GM23338 (cell line): Measurements from ENCODE around the gene MAGEB3. TPM values are rescaled to one million over a fixed set of nuclear protein-coding genes. Genes with fewer than 3 reads are reported as not detected.

ENCODE experiments used
- ATAC-seq: fragments of 200-7000 bp; cut with Tn5 transposase; 3 replicates; pipeline ENCODE4 v1.9.1; 2020
- DNase-seq: peaks from one replicate; pipeline ENCODE4 v3.0.0-alpha.2; 2015; ENCODE audit warnings: low spot score
- H2AFZ ChIP-seq: fragments of 200-600 bp; sonication (generic); 2 replicates; pipeline ENCODE4 v1.8.0; 2016; ENCODE audit warnings: antibody characterized with exemption, mild to moderate bottlenecking, moderate library complexity
- H3F3A ChIP-seq: fragments of 200-600 bp; sonication (generic); replicated peaks from 2 replicates; pipeline ENCODE4 v1.8.0; 2017; ENCODE audit warnings: antibody characterized with exemption, mixed run types, low read depth
- H3K27ac ChIP-seq: fragments of 200-600 bp; sonication (generic); 2 replicates; pipeline ENCODE4 v1.6.1; 2016; ENCODE audit warnings: low read depth
- H3K27me3 ChIP-seq: fragments of 200-600 bp; sonication (generic); 2 replicates; pipeline ENCODE4 v1.8.0; 2016; ENCODE audit warnings: mild to moderate bottlenecking, mixed run types, moderate library complexity; ENCODE audit not compliant: insufficient read depth
- H3K36me3 ChIP-seq: fragments of 200-600 bp; sonication (generic); 2 replicates; pipeline ENCODE4 v1.8.0; 2016; ENCODE audit warnings: mild to moderate bottlenecking; ENCODE audit not compliant: insufficient read depth
- H3K4me1 ChIP-seq: fragments of 200-600 bp; sonication (generic); 2 replicates; pipeline ENCODE4 v1.8.0; 2016; ENCODE audit warnings: mild to moderate bottlenecking, moderate library complexity; ENCODE audit not compliant: insufficient read depth
- H3K4me2 ChIP-seq: fragments of 200-600 bp; sonication (generic); 2 replicates; pipeline ENCODE4 v1.7.1; 2017; ENCODE audit warnings: mixed run types
- H3K4me3 ChIP-seq: fragments of 200-600 bp; sonication (generic); 2 replicates; pipeline ENCODE4 v1.6.1; 2016; ENCODE audit warnings: mixed run types
- H3K79me2 ChIP-seq: fragments of 200-600 bp; sonication (generic); replicated peaks from 2 replicates; pipeline ENCODE4 v1.8.0; 2017; ENCODE audit warnings: mild to moderate bottlenecking; ENCODE audit not compliant: insufficient read depth
- H3K9me2 ChIP-seq: fragments of 200-600 bp; sonication (generic); 2 replicates; pipeline ENCODE4 v1.8.0; 2017; ENCODE audit not compliant: insufficient read depth
- H4K20me1 ChIP-seq: fragments of 200-600 bp; sonication (generic); replicated peaks from 2 replicates; pipeline ENCODE4 v1.8.0; 2017; ENCODE audit warnings: mild to moderate bottlenecking; ENCODE audit not compliant: insufficient read depth
- H3K27ac Mint-ChIP-seq: 2 replicates; pipeline ENCODE4 v1.8.0; 2020; ENCODE audit warnings: inconsistent platforms, mild to moderate bottlenecking, moderate library complexity, mixed read lengths
- H3K27me3 Mint-ChIP-seq: 3 replicates; pipeline ENCODE4 v1.8.0; 2022; ENCODE audit warnings: low read depth, mild to moderate bottlenecking, moderate library complexity, mixed read lengths, inconsistent platforms; ENCODE audit not compliant: insufficient read depth, poor library complexity
- H3K36me3 Mint-ChIP-seq: 3 replicates; pipeline ENCODE4 v1.8.0; 2021; ENCODE audit warnings: low read depth, mild to moderate bottlenecking, inconsistent platforms, moderate library complexity, mixed read lengths
- H3K4me1 Mint-ChIP-seq: 3 replicates; pipeline ENCODE4 v1.8.0; 2020; ENCODE audit warnings: mild to moderate bottlenecking, inconsistent platforms, mixed read lengths
- H3K4me3 Mint-ChIP-seq: 3 replicates; pipeline ENCODE4 v1.8.0; 2021; ENCODE audit warnings: moderate library complexity, mild to moderate bottlenecking, inconsistent platforms, mixed read lengths
- H3K9me3 Mint-ChIP-seq: 3 replicates; pipeline ENCODE4 v1.8.0; 2020; ENCODE audit warnings: moderate library complexity, mild to moderate bottlenecking, inconsistent platforms, mixed read lengths
- CREB1 ChIP-seq: fragments of 250-450 bp; sonication (Bioruptor Pico); IDR thresholded peaks from 2 replicates; pipeline ENCODE4 v1.5.0; 2020; ENCODE audit warnings: low read depth, mild to moderate bottlenecking, moderate library complexity
- ETS1 ChIP-seq: IDR thresholded peaks from 2 replicates; pipeline ENCODE4 v1.6.1; 2016; ENCODE audit warnings: antibody characterized with exemption
- EZH2 ChIP-seq: fragments of 200-600 bp; sonication (generic); IDR thresholded peaks from one replicate; pipeline ENCODE4 v1.8.0; 2017; ENCODE audit warnings: antibody characterized with exemption, mild to moderate bottlenecking, low read depth; ENCODE audit not compliant: unreplicated experiment
- EZH2phosphoT487 ChIP-seq: fragments of 200-600 bp; sonication (generic); IDR thresholded peaks from one replicate; pipeline ENCODE4 v1.8.1; 2018; ENCODE audit warnings: antibody characterized with exemption; ENCODE audit not compliant: unreplicated experiment
- JUNB ChIP-seq: IDR thresholded peaks from one replicate; pipeline ENCODE4 v1.6.1; 2016; ENCODE audit warnings: antibody characterized with exemption; ENCODE audit not compliant: unreplicated experiment
- NANOG ChIP-seq: IDR thresholded peaks from 2 replicates; pipeline ENCODE4 v1.6.1; 2016; ENCODE audit warnings: antibody characterized with exemption, borderline replicate concordance
- POLR2AphosphoS5 ChIP-seq: IDR thresholded peaks from 2 replicates; pipeline ENCODE4 v1.6.1; 2016; ENCODE audit warnings: antibody characterized with exemption, low read depth
- REST ChIP-seq: IDR thresholded peaks from one replicate; pipeline ENCODE4 v1.6.1; 2018; ENCODE audit warnings: antibody characterized with exemption; ENCODE audit not compliant: unreplicated experiment
- STAT1 ChIP-seq: IDR thresholded peaks from one replicate; pipeline ENCODE4 v1.6.1; 2016; ENCODE audit warnings: antibody characterized with exemption; ENCODE audit not compliant: unreplicated experiment
- ZNF114 ChIP-seq: fragments of 250-450 bp; sonication (Bioruptor Pico); IDR thresholded peaks from 2 replicates; pipeline ENCODE4 v1.5.0; 2020; ENCODE audit warnings: mild to moderate bottlenecking, moderate library complexity
- ZNF331 ChIP-seq: fragments of 250-450 bp; sonication (Bioruptor Pico); IDR thresholded peaks from 2 replicates; pipeline ENCODE4 v1.5.0; 2020; ENCODE audit warnings: low read depth, mild to moderate bottlenecking, moderate library complexity
- polyA plus RNA-seq: library from polyadenylated mRNA; unstranded; fragments of >200 nt; fragmentation: Nextera tagmentation; extraction: Ambion mirVana; gene quantifications from 2 replicates; pipeline ENCODE4 v1.2.1, GENCODE V29; 2016
- total RNA-seq: library from RNA; depleted of rRNA; stranded (reverse); fragments of >200 nt; shearing (Covaris generic); gene quantifications from 2 replicates; pipeline ENCODE4 v1.2.3, GENCODE V29; 2014
- TF ChIP-seq, protein P1 (sequence below): fragments of 250-450 bp; sonication (Bioruptor Pico); IDR thresholded peaks from 2 replicates; pipeline ENCODE4 v1.5.0; 2020; ENCODE audit warnings: mild to moderate bottlenecking, moderate library complexity
- TF ChIP-seq, protein P2 (sequence below), 2 experiments: fragments of 200-600 bp in 1 of 2; sonication (generic) in 1 of 2; conservative IDR thresholded peaks; 2 replicates each; pipeline versions ENCODE4 v1.5.1 to v1.6.1; 2016 to 2017; ENCODE audit warnings: antibody characterized with exemption in 2 of 2, low read depth in 2 of 2, mild to moderate bottlenecking in 2 of 2, moderate library complexity in 1 of 2

Gene MAGEB3
- total and polyA plus RNA-seq, 2 experiments from 2014 or later: not detected

DNA sequence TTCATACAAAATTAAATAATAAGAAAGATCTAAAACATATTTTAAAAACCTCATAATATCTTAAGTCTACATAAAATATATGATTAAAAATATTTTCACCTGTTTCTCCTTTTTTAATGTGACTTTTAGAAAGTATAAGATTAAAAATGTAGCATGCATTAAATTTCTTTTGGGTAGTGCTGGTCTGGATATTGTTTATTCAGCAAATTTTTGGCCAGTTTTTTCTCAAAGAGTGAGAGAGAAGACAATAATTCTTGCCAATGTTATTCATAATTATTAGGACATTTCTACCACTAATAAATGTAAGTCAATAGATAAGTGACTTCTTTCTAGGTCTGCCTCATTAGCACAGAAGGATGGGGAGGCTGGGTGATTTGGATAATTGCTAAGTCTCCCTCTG is 30.6 kb downstream of the MAGEB3 start:
- no peak overlapping the region for H3K4me3 ChIP-seq
- TF ChIP-seq ZNF114 (no peak), NANOG (no peak), REST (no peak), ZNF331 (CRISPR knock-in tag) (no peak), JUNB (no peak), ETS1 (no peak), EZH2phosphoT487 (no peak), POLR2AphosphoS5 (no peak), CREB1 (CRISPR knock-in tag) (no peak), STAT1 (no peak), EZH2 (no peak)
- TF ChIP-seq, protein P1, sequence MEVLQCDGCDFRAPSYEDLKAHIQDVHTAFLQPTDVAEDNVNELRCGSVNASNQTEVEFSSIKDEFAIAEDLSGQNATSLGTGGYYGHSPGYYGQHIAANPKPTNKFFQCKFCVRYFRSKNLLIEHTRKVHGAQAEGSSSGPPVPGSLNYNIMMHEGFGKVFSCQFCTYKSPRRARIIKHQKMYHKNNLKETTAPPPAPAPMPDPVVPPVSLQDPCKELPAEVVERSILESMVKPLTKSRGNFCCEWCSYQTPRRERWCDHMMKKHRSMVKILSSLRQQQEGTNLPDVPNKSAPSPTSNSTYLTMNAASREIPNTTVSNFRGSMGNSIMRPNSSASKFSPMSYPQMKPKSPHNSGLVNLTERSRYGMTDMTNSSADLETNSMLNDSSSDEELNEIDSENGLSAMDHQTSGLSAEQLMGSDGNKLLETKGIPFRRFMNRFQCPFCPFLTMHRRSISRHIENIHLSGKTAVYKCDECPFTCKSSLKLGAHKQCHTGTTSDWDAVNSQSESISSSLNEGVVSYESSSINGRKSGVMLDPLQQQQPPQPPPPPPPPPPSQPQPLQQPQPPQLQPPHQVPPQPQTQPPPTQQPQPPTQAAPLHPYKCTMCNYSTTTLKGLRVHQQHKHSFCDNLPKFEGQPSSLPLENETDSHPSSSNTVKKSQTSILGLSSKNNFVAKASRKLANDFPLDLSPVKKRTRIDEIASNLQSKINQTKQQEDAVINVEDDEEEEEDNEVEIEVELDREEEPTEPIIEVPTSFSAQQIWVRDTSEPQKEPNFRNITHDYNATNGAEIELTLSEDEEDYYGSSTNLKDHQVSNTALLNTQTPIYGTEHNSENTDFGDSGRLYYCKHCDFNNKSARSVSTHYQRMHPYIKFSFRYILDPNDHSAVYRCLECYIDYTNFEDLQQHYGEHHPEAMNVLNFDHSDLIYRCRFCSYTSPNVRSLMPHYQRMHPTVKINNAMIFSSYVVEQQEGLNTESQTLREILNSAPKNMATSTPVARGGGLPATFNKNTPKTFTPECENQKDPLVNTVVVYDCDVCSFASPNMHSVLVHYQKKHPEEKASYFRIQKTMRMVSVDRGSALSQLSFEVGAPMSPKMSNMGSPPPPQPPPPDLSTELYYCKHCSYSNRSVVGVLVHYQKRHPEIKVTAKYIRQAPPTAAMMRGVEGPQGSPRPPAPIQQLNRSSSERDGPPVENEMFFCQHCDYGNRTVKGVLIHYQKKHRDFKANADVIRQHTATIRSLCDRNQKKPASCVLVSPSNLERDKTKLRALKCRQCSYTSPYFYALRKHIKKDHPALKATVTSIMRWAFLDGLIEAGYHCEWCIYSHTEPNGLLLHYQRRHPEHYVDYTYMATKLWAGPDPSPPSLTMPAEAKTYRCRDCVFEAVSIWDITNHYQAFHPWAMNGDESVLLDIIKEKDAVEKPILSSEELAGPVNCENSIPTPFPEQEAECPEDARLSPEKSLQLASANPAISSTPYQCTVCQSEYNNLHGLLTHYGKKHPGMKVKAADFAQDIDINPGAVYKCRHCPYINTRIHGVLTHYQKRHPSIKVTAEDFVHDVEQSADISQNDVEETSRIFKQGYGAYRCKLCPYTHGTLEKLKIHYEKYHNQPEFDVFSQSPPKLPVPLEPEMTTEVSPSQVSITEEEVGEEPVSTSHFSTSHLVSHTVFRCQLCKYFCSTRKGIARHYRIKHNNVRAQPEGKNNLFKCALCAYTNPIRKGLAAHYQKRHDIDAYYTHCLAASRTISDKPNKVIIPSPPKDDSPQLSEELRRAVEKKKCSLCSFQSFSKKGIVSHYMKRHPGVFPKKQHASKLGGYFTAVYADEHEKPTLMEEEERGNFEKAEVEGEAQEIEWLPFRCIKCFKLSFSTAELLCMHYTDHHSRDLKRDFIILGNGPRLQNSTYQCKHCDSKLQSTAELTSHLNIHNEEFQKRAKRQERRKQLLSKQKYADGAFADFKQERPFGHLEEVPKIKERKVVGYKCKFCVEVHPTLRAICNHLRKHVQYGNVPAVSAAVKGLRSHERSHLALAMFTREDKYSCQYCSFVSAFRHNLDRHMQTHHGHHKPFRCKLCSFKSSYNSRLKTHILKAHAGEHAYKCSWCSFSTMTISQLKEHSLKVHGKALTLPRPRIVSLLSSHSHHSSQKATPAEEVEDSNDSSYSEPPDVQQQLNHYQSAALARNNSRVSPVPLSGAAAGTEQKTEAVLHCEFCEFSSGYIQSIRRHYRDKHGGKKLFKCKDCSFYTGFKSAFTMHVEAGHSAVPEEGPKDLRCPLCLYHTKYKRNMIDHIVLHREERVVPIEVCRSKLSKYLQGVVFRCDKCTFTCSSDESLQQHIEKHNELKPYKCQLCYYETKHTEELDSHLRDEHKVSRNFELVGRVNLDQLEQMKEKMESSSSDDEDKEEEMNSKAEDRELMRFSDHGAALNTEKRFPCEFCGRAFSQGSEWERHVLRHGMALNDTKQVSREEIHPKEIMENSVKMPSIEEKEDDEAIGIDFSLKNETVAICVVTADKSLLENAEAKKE (CRISPR knock-in tag): no peak
- TF ChIP-seq, protein P2, sequence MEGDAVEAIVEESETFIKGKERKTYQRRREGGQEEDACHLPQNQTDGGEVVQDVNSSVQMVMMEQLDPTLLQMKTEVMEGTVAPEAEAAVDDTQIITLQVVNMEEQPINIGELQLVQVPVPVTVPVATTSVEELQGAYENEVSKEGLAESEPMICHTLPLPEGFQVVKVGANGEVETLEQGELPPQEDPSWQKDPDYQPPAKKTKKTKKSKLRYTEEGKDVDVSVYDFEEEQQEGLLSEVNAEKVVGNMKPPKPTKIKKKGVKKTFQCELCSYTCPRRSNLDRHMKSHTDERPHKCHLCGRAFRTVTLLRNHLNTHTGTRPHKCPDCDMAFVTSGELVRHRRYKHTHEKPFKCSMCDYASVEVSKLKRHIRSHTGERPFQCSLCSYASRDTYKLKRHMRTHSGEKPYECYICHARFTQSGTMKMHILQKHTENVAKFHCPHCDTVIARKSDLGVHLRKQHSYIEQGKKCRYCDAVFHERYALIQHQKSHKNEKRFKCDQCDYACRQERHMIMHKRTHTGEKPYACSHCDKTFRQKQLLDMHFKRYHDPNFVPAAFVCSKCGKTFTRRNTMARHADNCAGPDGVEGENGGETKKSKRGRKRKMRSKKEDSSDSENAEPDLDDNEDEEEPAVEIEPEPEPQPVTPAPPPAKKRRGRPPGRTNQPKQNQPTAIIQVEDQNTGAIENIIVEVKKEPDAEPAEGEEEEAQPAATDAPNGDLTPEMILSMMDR (conservative IDR thresholded peaks at IDR 0.05; ENCODE audit: low read depth in 2 of 2): no peak
- no peaks in the 10 kb centered on the region for H3K27me3 Mint-ChIP-seq
- no peaks in the 10 kb centered on the region for H3K79me2 ChIP-seq
- no peaks in the 10 kb centered on the region for H3F3A ChIP-seq
- H3K4me1 ChIP-seq: no peaks in the 10 kb centered on the region
- H3K9me2 ChIP-seq: no peaks in the 10 kb centered on the region
- no peak overlapping the region for H3K27ac ChIP-seq
- H3K27ac Mint-ChIP-seq: no peak overlapping the region
- H3K36me3 ChIP-seq: no peaks in the 10 kb centered on the region
- no peak overlapping the region for H2AFZ ChIP-seq
- DNase-seq (no peak), ATAC-seq (no peak)
- H3K4me1 Mint-ChIP-seq: no peaks in the 10 kb centered on the region
- no peak overlapping the region for H3K4me2 ChIP-seq
- H3K36me3 Mint-ChIP-seq: peaks cover 12% of the 10 kb centered on the region
- no peak overlapping the region for H3K4me3 Mint-ChIP-seq
- peaks cover 19% of the 10 kb centered on the region for H3K9me3 Mint-ChIP-seq
- no peaks in the 10 kb centered on the region for H3K27me3 ChIP-seq
- no peaks in the 10 kb centered on the region for H4K20me1 ChIP-seq
